CD4-positive, alpha-beta memory T cell (primary cell): Measurements from ENCODE around the gene B4GALNT2. TPM values are rescaled to one million over a fixed set of nuclear protein-coding genes. Genes with fewer than 3 reads are reported as not detected.
A peak's percentile ranks its signal among the peaks of the same experiment; 100 is the strongest.
"Not testable (repeated sequence)": the region's sequence is repeated elsewhere in the genome, so short reads cannot be mapped to it uniquely, and the experiment has no call there.

Source experiments
- CTCF ChIA-PET: fragments of 350-600 bp; sonication (Branson Sonifier 250); formaldehyde crosslinking; loops from one replicate; lab custom pipeline; 2021; ENCODE audit warnings: inconsistent platforms; ENCODE audit not compliant: partially characterized antibody; lab: Charles Lee
- POLR2A ChIA-PET: fragments of 350-600 bp; sonication (Branson Sonifier 250); formaldehyde crosslinking; loops from one replicate; lab custom pipeline; 2021; ENCODE audit not compliant: partially characterized antibody; lab: Charles Lee
- DNase-seq, 5 donors: peaks; one replicate each; pipeline versions ENCODE4 v3.0.0 to v3.0.0-alpha.2; 2020 to 2022; ENCODE audit warnings: mixed read lengths in 1 of 5
- H3K27ac ChIP-seq: one replicate; pipeline ENCODE4 v1.7.0; 2013; ENCODE audit warnings: low read depth, low read length
- H3K27me3 ChIP-seq: 2 replicates; pipeline ENCODE4 v1.7.0; 2013; ENCODE audit warnings: mild to moderate bottlenecking, low read length, moderate library complexity; ENCODE audit not compliant: insufficient read depth
- H3K36me3 ChIP-seq: 2 replicates; pipeline ENCODE4 v1.7.0; 2013; ENCODE audit warnings: mild to moderate bottlenecking, low read length, moderate library complexity; ENCODE audit not compliant: insufficient read depth
- H3K4me1 ChIP-seq: 2 replicates; pipeline ENCODE4 v1.7.0; 2013; ENCODE audit warnings: mild to moderate bottlenecking, low read length, moderate library complexity; ENCODE audit not compliant: insufficient read depth
- H3K4me3 ChIP-seq, 2 donors: one replicate each; pipeline ENCODE4 v1.7.0; 2013; ENCODE audit warnings: low read length in 2 of 2, mild to moderate bottlenecking in 1 of 2
- H3K9me3 ChIP-seq, 2 donors: one replicate each; pipeline ENCODE4 v1.7.0; 2013; ENCODE audit warnings: low read length in 2 of 2, control low read depth in 1 of 2; ENCODE audit not compliant: control insufficient read depth in 1 of 2
- H3K27ac Mint-ChIP-seq, 7 donors: one replicate each; pipeline ENCODE4 v1.8.0; 2020 to 2021; ENCODE audit warnings: mixed read lengths in 7 of 7, mild to moderate bottlenecking in 6 of 7, inconsistent platforms in 3 of 7, moderate library complexity in 3 of 7
- H3K27me3 Mint-ChIP-seq, 2 donors: one replicate each; pipeline ENCODE4 v1.8.0; 2020 to 2021; ENCODE audit warnings: mixed read lengths in 2 of 2
- H3K36me3 Mint-ChIP-seq, 2 donors: one replicate each; pipeline ENCODE4 v1.8.0; 2020 to 2021; ENCODE audit warnings: mixed read lengths in 2 of 2, inconsistent platforms in 1 of 2, mild to moderate bottlenecking in 1 of 2
- H3K4me1 Mint-ChIP-seq, 4 donors: one replicate each; pipeline ENCODE4 v1.8.0; 2020 to 2021; ENCODE audit warnings: mixed read lengths in 4 of 4, mild to moderate bottlenecking in 1 of 4
- H3K4me3 Mint-ChIP-seq, 8 donors: one replicate each; pipeline ENCODE4 v1.8.0; 2020 to 2021; ENCODE audit warnings: mixed read lengths in 8 of 8, mild to moderate bottlenecking in 7 of 8, moderate library complexity in 6 of 8, inconsistent platforms in 3 of 8
- H3K9me3 Mint-ChIP-seq, 8 donors: one replicate each; pipeline ENCODE4 v1.8.0; 2020 to 2021; ENCODE audit warnings: mixed read lengths in 8 of 8, mild to moderate bottlenecking in 5 of 8, inconsistent platforms in 3 of 8, moderate library complexity in 1 of 8
- intact Hi-C: fragments of 100-400 bp; cut with micrococcal nuclease; formaldehyde crosslinking; loops from one replicate; pipeline ENCODE4 v1.15.1; 2023
- polyA plus RNA-seq, 2 donors: library from polyadenylated mRNA; unstranded; fragments of 300-500 nt; fragmentation: Illumina TruSeq; gene quantifications; one replicate each; pipeline ENCODE4 v1.2.3, GENCODE V29; 2021
- total RNA-seq, 2 experiments: library from RNA; stranded (reverse); gene quantifications; one replicate each; pipeline ENCODE4 v1.2.3, GENCODE V29; 2021

Gene B4GALNT2
- total and polyA plus RNA-seq, 4 experiments from 2014 or later = 0.06 TPM; not detected in 2

DNA sequence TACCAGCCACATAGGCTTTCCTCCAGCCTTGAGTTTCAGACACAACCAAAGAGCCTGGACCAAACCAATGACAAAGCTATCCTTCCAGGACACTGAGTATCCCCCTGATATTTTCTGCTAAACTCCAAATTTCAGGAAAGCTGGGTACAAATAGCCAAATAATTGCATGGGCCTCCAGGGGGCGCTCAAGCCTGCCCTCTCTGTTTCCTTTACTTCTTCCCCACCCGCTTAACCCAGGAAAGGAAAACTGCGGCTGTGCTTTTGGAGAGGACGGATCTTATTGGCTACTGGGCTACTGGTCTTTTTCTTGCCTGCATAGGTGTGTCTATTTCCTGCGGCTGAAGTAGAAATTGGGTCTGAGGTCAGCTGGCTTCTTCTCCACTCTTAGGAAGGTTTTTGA lies 47.7 kb downstream of the B4GALNT2 start:
- Histone ChIP-seq H3K27ac (no peak overlapping the region), H3K9me3 (peaks cover 0 to 10% of the 10 kb centered on the region in 2 donors), H3K4me1 (peaks cover 4% of the 10 kb centered on the region), H3K27me3 (no peaks in the 10 kb centered on the region), H3K36me3 (no peaks in the 10 kb centered on the region), H3K4me3 (no peak overlapping the region)
- H3K4me1 Mint-ChIP-seq = peaks cover 0 to 3% (median 2%) of the 10 kb centered on the region in 4 donors
- peaks cover 1 to 38% (median 28%) of the 10 kb centered on the region in 8 donors for H3K9me3 Mint-ChIP-seq
- intact Hi-C loops = loop anchor here (1.0 kb wide), 3 partner anchors 12 to 110 kb away; no protein-coding TSS in a partner anchor
- POLR2A ChIA-PET = interaction anchor here (1.1 to 2.1 kb wide), 5 partner anchors 11 to 49 kb away, joined by 5 to 11 read pairs (median 5); no protein-coding TSS in a partner anchor
- CTCF ChIA-PET = interaction anchor here (0.7 to 10.2 kb wide), 28 partner anchors 9 to 427 kb away, joined by 3 to 315 read pairs (median 5); partner anchors contain the start of gene PHOSPHO1
- peaks cover 6 to 10% of the 10 kb centered on the region in 2 donors for H3K36me3 Mint-ChIP-seq
- peak overlapping the region in 2 of 8 donors; percentile 13 to 50 for H3K4me3 Mint-ChIP-seq
- H3K27me3 Mint-ChIP-seq = peaks cover 4% of the 10 kb centered on the region in 2 donors
- H3K27ac Mint-ChIP-seq = peak overlapping the region in 1 of 7 donors; percentile 54
- peak; percentile 44 to 59 (median 56) for DNase-seq

- POLR2A ChIA-PET = interaction anchor here (1.4 to 2.1 kb wide), 4 partner anchors 11 to 46 kb away, joined by 5 to 11 read pairs (median 7); no protein-coding TSS in a partner anchor
- Histone ChIP-seq H3K4me3 (no peak overlapping the region), H3K36me3 (no peaks in the 10 kb centered on the region), H3K9me3 (peaks cover 0 to 6% of the 10 kb centered on the region in 2 donors), H3K27me3 (no peaks in the 10 kb centered on the region), H3K27ac (no peak overlapping the region), H3K4me1 (peaks cover 4% of the 10 kb centered on the region)
- intact Hi-C loops = loop anchor here (1.0 kb wide), 3 partner anchors 11 to 109 kb away; no protein-coding TSS in a partner anchor
- Mint-ChIP-seq H3K27ac (peak overlapping the region in 1 of 7 donors; percentile 36), H3K36me3 (peaks cover 2 to 4% of the 10 kb centered on the region in 2 donors), H3K4me3 (no peak overlapping the region), H3K27me3 (peaks cover 2 to 4% of the 10 kb centered on the region in 2 donors), H3K9me3 (peaks cover 0 to 31% (median 21%) of the 10 kb centered on the region in 8 donors), H3K4me1 (peaks cover 0 to 3% (median 2%) of the 10 kb centered on the region in 4 donors)
- no peak for DNase-seq
- CTCF ChIA-PET = interaction anchor here (1.1 to 10.2 kb wide), 18 partner anchors 10 to 227 kb away, joined by 3 to 315 read pairs (median 9); partner anchors contain the start of gene PHOSPHO1
Measured at GRCh38 chr17:49180998-49181635, 48.5 kb downstream of the B4GALNT2 start.

- peaks cover 2 to 4% of the 10 kb centered on the region in 2 donors for H3K27me3 Mint-ChIP-seq
- Histone ChIP-seq H3K9me3 (peaks cover 0 to 6% of the 10 kb centered on the region in 2 donors), H3K4me1 (peaks cover 4% of the 10 kb centered on the region), H3K4me3 (no peak overlapping the region), H3K27ac (no peak overlapping the region), H3K36me3 (no peaks in the 10 kb centered on the region), H3K27me3 (no peaks in the 10 kb centered on the region)
- H3K4me1 Mint-ChIP-seq = peaks cover 0 to 3% (median 2%) of the 10 kb centered on the region in 4 donors
- no peak overlapping the region for H3K4me3 Mint-ChIP-seq
- CTCF ChIA-PET = interaction anchor here (4.3 to 10.2 kb wide), 3 partner anchors 8 to 47 kb away, joined by 35 to 315 read pairs (median 54); partner anchors contain the start of gene PHOSPHO1
- POLR2A ChIA-PET = interaction anchor here (1.5 to 2.3 kb wide), 2 partner anchors 10 to 41 kb away, joined by 4 to 6 read pairs; no protein-coding TSS in a partner anchor
- H3K36me3 Mint-ChIP-seq = peaks cover 0 to 4% of the 10 kb centered on the region in 2 donors
- no peak overlapping the region for H3K27ac Mint-ChIP-seq
- intact Hi-C loops = no loop called here
- H3K9me3 Mint-ChIP-seq = peaks cover 0 to 19% (median 8%) of the 10 kb centered on the region in 8 donors
- no peak for DNase-seq
Measured at GRCh38 chr17:49183341-49183740, 50.8 kb downstream of the B4GALNT2 start.

- peaks cover 0 to 6% of the 10 kb centered on the region in 2 donors for H3K9me3 ChIP-seq
- DNase-seq = no peak
- Mint-ChIP-seq H3K9me3 (peaks cover 0 to 19% (median 8%) of the 10 kb centered on the region in 8 donors), H3K27me3 (peaks cover 0 to 4% of the 10 kb centered on the region in 2 donors), H3K27ac (no peak overlapping the region), H3K4me1 (peaks cover 0 to 3% (median 2%) of the 10 kb centered on the region in 4 donors), H3K36me3 (peaks cover 0 to 4% of the 10 kb centered on the region in 2 donors), H3K4me3 (no peak overlapping the region)
- POLR2A ChIA-PET = interaction anchor here (1.5 to 2.3 kb wide), 2 partner anchors 9 to 41 kb away, joined by 4 to 6 read pairs; no protein-coding TSS in a partner anchor
- no peak overlapping the region for H3K27ac ChIP-seq
- peaks cover 4% of the 10 kb centered on the region for H3K4me1 ChIP-seq
- no peaks in the 10 kb centered on the region for H3K27me3 ChIP-seq
- H3K4me3 ChIP-seq = no peak overlapping the region
- CTCF ChIA-PET = interaction anchor here (10.2 kb wide), 1 partner anchor 47 kb away, joined by 315 read pairs; the partner anchor contains the start of gene PHOSPHO1
- H3K36me3 ChIP-seq = no peaks in the 10 kb centered on the region
- intact Hi-C loops = no loop called here
Measured at GRCh38 chr17:49183801-49184200, 51.2 kb downstream of the B4GALNT2 start.

DNA sequence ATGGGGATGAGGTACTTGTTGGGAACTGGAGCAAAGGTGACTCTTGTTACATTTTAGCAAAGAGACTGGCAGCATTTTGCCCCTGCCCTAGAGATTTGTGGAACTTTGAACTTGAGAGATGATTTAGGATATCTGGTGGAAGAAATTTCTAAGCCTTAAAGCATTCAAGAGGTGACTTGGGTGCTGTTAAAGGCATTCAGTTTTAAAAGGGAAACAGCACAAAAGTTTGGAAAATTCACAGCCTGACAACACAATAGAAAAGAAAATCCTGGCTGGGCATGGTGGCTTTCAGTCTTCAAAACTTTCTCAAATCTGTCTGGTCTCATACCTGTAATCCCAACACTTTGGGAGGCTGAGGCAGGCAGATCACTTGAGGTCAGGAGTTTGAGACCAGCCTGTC lies 52.0 kb downstream of the B4GALNT2 start:
- H3K36me3 ChIP-seq, H3K36me3 Mint-ChIP-seq, H3K4me1 Mint-ChIP-seq, H3K27me3 ChIP-seq, H3K27me3 Mint-ChIP-seq, H3K4me1 ChIP-seq, H3K27ac ChIP-seq, DNase-seq, H3K27ac Mint-ChIP-seq, H3K4me3 Mint-ChIP-seq, H3K4me3 ChIP-seq, H3K9me3 ChIP-seq, intact Hi-C loops: not testable (repeated sequence)
- peaks cover 0 to 19% (median 8%) of the 10 kb centered on the region in 8 donors for H3K9me3 Mint-ChIP-seq
- ChIA-PET POLR2A (interaction anchor here (2.3 kb wide), 1 partner anchor 40 kb away, joined by 6 read pairs; no protein-coding TSS in a partner anchor), CTCF (interaction anchor here (10.2 kb wide), 1 partner anchor 46 kb away, joined by 315 read pairs; the partner anchor contains the start of gene PHOSPHO1)

DNA sequence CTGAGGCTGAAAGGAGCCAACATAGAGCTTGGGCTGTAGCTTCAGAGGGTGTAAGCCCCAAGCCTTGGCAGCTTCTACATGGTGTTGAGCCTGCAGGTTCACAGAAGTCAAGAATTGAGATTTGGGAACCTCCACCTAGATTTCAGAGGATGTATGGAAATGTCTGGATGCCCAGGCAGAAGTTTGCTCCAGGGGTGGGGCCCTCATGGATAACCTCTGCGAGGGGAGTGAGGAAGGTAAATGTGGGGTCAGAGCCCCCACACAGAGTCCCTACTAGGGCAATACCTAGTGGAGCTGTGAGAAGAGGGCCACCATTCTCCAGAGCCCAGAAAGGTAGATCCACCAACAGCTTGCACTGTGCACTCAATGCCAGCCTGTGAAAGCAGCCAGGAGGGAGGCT lies 52.8 kb downstream of the B4GALNT2 start:
- intact Hi-C loops, H3K4me3 Mint-ChIP-seq, H3K4me1 Mint-ChIP-seq, H3K36me3 Mint-ChIP-seq, H3K4me3 ChIP-seq, DNase-seq, H3K36me3 ChIP-seq, H3K27ac ChIP-seq, H3K27me3 ChIP-seq, H3K27ac Mint-ChIP-seq, H3K4me1 ChIP-seq, POLR2A ChIA-PET, H3K9me3 ChIP-seq, H3K27me3 Mint-ChIP-seq: not testable (repeated sequence)
- CTCF ChIA-PET = interaction anchor here (1.5 to 10.2 kb wide), 2 partner anchors 37 to 45 kb away, joined by 5 to 315 read pairs; partner anchors contain the start of gene PHOSPHO1
- H3K9me3 Mint-ChIP-seq = peaks cover 0 to 19% (median 8%) of the 10 kb centered on the region in 8 donors

DNA sequence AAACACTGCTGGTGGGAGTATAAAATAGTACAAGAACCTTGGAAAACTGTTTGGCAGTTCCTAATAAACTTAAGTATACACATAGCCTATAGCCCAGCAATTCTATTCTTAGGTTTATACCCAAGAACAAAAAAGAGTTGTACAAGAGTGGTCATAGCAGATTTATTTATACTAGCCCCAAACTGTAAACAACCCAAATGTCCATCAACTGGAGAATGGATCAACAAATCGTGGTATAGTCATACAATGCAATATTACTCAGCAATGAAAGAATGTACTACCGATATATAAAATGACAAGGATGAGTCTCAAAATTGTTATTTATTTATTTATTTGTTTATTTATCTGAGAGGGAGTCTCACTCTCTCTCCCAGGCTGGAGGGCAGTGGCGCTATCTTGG lies 54.7 kb downstream of the B4GALNT2 start:
- H3K9me3 ChIP-seq = peaks cover 0 to 6% of the 10 kb centered on the region in 2 donors
- no peak for DNase-seq
- H3K27ac ChIP-seq = no peak overlapping the region
- peaks cover 0 to 22% (median 8%) of the 10 kb centered on the region in 8 donors for H3K9me3 Mint-ChIP-seq
- no peak overlapping the region for H3K4me3 Mint-ChIP-seq
- H3K4me3 ChIP-seq = no peak overlapping the region
- H3K36me3 Mint-ChIP-seq = peaks cover 4 to 8% of the 10 kb centered on the region in 2 donors
- peaks cover 7% of the 10 kb centered on the region for H3K4me1 ChIP-seq
- CTCF ChIA-PET = no interaction called here
- intact Hi-C loops = no loop called here
- no peak overlapping the region for H3K27ac Mint-ChIP-seq
- peaks cover 0 to 2% of the 10 kb centered on the region in 2 donors for H3K27me3 Mint-ChIP-seq
- H3K27me3 ChIP-seq = no peaks in the 10 kb centered on the region
- H3K4me1 Mint-ChIP-seq = peaks cover 6 to 21% (median 11%) of the 10 kb centered on the region in 4 donors
- H3K36me3 ChIP-seq = no peaks in the 10 kb centered on the region
- POLR2A ChIA-PET = no interaction called here
